GM18498 (cell line): ENCODE measurements around the gene APBB3.

Experiments used
- ATAC-seq: cut with Tn5 transposase; IDR thresholded peaks from one replicate; pipeline ENCODE4 v1.9.1; 2021; ENCODE audit warnings: mild to moderate bottlenecking, moderate library complexity; ENCODE audit not compliant: unreplicated experiment

APBB3 gene

GRCh38 chr5:140555747-140556312, 8.6 kb downstream of the APBB3 start:
- ATAC-seq, result no peak

DNA sequence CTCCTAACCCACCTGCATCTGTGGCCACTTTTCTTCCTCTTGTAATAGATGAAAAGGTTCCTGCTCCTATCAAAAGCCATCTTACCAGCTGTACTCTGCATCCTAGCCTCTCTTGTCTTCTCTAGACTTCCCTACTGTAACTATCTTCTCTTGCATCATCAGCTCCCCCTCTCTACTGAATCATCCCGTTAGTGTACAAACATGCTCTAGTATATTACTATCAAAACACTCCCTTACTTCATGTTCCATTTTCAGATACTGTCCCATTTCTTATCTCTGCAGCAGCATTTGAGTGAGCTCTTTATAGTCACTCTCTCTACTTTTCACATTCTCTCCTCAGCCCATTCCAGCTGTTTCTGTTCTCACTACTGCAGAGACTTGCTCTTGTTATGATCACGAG, 9.9 kb downstream of the APBB3 start:
- ATAC-seq, result no peak

DNA sequence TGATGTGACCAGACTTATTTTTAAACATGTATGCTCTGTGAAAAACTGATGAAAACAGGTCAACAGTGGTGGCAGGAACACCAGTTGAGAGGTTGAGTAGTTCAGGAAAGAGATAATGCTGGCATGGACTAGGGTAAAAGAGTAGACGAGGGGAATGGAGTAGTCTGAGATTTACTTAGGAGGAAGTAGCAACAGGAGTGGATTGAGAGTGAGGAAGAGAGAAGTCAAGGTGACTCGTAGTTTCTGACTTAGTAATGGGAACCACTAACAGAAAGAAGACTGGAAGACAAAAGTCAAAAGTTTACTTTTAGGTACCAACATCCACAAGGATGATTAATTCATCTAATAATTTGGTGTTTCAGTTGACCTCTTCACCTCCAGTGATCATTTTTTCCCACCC, 10.7 kb downstream of the APBB3 start:
- ATAC-seq, result no peak

DNA sequence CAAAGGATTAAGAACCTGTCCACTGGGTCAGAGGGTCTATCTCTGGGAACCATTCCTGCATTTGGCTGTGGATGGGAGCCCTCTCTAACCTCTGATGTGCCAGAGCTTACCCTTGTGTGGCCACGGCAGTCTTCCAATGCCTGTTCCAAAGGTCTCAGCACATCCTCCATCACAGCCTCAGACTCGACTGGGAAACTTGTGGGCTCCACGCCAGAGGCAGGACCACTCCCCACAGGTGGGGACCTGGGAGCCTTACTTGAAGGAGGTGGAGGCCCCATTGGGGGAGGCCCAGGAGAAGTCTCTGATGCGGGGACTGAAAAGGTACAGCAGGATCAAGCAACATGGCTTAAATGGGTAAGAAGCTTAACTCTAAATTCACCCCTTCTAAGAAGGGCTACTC, 12.5 kb downstream of the APBB3 start:
- no peak for ATAC-seq

DNA sequence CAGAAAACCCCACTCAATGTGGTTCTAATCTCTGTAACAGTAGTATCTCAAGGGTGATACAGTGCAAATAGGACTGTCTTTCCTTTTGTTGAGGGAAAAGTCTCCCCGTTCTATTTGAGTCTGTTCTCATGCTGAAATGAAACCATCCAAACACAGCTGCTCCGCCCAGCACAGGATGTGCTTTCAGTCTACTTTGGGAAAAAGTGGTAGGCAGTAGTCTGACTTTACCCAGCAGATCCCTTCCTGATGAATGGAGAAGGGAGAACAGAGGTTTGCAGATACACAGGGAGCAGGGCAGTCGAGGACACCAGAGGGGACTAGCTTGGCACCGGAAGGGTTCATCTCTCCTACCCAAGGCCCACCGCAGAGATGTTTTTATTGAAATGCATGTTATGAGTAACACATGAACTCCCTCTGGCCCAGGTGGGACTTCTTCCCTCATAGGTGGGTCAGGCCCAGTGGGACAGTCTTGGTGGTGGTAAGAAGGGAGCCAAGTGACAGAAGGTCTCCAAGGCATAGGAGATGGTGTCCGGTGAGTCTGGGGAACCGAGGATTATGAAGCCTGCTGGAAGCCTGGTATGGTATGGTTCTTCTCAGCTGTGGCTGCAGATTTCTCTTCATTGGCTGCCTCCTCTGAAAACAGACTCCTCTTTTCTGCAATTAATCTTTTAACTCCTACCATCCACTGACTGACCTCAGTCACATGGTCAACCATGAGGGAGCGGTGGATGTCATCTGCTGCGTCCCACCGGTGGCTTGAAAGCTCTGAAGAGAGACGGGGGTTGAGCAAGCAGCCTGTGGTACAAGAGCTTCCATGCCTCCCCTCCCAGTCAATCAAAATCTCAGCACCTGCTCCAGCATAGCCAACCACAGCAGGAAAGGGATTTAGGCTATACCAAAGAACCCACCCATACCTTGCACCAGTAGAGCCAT, 14.0 kb downstream of the APBB3 start:
- ATAC-seq, result no peak

DNA sequence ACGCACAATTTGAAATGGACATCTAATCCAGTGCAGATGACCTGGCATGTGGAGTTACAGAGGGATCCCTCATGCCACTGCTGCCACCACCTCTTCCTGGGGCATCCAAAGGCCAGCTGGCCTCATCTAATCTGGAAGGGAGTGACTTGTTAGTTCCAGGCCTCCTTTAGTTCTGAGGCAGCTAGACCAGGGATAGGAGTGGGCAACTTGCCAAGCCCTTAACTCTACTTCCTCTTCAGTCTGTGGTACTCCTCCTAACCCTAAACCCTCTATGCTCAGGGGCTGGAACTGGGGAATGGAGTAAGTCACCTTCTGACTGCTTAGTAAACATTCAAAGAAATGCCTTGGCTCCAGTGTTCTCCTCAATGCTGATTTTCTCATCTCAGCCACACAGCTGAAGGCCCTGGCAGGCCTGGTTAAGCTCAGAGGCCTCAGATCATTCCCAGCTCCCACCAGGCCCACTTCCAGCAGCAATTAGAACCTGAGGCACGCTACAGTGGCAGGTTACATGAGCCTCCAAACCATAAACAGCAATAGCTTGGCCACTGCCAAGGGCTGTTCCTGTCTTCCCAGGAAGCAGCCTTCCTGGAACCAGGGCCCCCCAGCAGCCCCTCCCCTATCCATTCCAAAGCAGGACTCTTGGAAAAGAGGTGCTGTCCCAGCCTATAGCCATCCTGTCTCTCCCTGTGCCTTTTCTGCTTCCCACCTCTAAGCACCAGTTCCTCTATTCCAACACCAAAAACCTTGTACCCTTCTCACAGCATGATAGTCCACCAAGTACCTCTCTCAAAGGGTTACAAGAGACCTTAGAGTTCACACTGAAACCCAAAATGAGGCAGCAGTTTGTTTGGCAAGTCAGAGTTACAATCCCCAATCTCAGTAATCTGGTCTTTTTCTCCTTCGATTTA, 14.9 kb downstream of the APBB3 start:
- ATAC-seq, result no peak

- no peak for ATAC-seq
Observed at GRCh38 chr5:140548791-140549190, 15.6 kb downstream of the APBB3 start.

DNA sequence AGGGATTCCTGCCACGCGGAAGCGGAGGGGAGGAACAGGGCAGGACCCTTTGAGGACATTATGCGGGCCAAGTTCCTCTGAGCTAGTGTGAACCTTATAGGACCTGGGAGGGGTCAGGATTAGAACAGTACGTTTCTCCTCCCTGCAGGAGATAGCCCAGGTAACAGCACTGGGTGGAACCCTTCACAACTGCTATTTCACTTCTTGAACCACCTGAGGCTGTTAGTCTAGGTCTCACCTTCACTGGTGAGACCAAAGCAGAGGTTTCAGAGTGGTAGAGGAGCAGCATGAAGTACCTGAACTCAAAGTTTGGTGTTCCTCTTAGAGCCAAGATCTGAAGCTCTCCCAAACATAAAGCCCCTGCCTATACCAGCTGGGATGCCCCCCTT, 16.1 kb downstream of the APBB3 start:
- ATAC-seq, result peak; percentile 1

- ATAC-seq, result peak; percentile 98
Observed at GRCh38 chr5:140547508-140548299, 16.7 kb downstream of the APBB3 start, which contains the start of gene EIF4EBP3. TSS of gene EIF4EBP3 (plus strand) at chr5:140547662. CDS start at chr5:140547738, 76 bp downstream.

DNA sequence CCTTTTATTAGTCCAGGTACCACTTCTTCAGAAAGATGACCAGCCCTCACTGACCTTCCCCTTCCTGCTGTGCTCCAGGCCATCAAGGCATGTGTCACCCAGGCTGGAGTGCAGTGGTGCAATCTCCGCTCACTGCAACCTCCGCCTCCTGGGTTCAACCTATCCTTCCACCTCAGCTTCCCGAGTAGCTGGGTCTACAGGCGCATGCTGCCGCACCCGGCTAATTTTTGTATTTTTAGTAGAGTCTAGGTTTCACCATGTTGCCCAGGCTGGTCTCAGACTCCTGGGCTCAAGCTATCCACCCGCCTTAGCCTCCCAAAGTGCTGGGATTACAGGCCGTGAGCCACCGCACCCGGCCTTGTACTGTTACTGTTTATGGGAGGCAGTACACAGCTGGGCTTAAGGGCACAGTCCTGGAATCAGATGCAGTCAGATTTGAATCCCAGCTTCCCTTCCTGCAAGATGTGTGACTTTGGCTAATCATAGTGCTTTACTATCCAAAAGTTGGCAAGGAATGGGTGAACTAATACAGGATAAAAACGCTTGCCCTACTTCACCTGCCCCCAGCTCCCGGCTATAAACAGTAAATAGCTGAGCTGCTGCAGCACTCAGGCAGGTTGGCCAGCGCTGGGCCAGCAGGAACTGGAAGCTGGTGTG, 17.4 kb downstream of the APBB3 start:
- peak; percentile 1 for ATAC-seq

DNA sequence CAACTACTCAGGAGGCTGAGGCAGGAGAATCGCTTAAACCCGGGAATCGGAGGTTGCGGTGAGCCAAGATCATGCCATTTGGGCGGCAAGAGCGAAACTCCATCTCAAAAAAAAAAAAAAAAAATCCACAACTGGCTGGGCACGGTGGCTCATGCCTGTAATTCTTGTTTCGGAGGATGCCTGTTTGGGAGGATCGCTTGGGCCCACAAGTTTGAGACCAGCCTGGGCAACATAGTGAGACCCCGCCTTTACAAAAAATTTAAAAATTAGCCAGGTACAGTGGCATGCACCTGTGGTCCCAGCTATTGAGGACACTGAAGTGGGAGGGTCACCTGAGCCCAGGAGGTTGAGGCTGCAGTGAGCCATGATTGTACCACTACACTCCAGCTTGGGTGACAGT, 18.8 kb downstream of the APBB3 start:
- no peak for ATAC-seq

- ATAC-seq, result no peak
Observed at GRCh38 chr5:140544986-140545385, 19.4 kb downstream of the APBB3 start.

- ATAC-seq, result no peak
Observed at GRCh38 chr5:140542972-140543371, 21.4 kb downstream of the APBB3 start.

DNA sequence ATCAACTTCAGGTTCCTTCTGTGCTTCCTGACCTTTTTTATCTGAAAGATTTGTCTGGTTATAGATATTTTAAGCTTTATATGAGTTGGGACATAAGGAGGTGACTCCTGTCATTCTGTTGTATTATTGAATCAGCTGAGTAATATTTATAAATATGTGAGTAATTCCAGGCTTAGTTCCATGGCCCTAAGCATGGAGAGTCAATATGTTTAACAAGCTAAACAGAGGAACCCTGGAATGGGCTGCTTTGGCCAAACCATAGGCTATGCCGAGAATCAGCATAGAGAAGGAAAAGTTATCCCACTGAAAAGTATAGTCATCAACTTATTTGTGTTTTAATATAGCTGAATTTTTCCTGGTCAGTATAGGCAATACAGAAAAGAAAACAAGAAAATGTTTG, 24.2 kb downstream of the APBB3 start:
- no peak for ATAC-seq

DNA sequence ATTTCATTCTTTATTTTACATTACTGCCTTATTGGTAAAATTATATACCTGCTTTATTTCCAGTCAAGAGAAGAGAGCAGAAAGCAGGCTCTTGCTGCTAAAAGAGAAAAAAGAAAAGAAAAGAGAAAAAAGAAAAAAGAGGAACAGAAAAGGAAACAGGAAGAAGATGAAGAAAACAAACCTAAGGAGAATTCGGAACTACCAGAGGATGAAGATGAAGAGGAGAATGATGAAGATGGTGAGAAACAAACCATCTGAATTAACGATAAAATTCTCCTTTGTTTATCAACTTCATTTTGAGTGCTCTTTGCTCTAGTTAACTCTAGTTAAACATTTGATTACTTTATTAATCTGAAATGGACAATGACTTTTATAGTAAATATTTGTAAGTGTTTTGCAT, 40.4 kb downstream of the APBB3 start:
- no peak for ATAC-seq

- ATAC-seq, result no peak
Observed at GRCh38 chr5:140513124-140513523, 51.3 kb downstream of the APBB3 start.

DNA sequence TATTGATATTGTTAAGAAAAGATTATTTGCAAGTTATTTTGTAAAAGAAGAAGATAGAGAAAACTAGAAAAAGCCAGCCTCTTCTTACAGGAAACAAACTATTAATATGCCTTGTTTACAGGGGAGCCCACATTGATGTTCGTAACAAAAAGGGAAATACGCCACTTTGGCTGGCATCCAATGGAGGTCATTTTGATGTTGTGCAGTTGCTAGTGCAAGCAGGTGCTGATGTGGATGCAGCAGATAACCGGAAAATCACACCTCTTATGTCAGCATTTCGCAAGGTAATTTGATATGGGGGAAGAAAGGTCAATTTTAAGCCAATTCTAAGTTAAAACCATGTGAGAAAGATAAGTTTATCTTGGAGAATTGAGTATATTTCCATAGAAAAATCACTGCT, 54.5 kb downstream of the APBB3 start:
- no peak for ATAC-seq
